Liver (tissue), 9 donors: ENCODE data around the gene MUC15. TPM values are rescaled to one million over a fixed set of nuclear protein-coding genes. Genes with fewer than 3 reads are reported as not detected.

ENCODE experiments used
- DNase-seq: peaks from one replicate; pipeline ENCODE4 v3.0.0-alpha.2; 2017; ENCODE audit warnings: low spot score
- H3K27ac ChIP-seq, 2 donors: one replicate each; pipeline ENCODE4 v1.7.0; 2013; ENCODE audit warnings: inconsistent platforms in 2 of 2, low read length in 2 of 2, control low read depth in 1 of 2, low read depth in 1 of 2, mild to moderate bottlenecking in 1 of 2
- H3K27me3 ChIP-seq, 4 donors: one replicate each; pipeline versions ENCODE4 v1.6.1 to v1.7.0; 2013; ENCODE audit warnings: low read length in 3 of 4, inconsistent platforms in 1 of 4, mild to moderate bottlenecking in 1 of 4, moderate library complexity in 1 of 4; ENCODE audit not compliant: control insufficient read depth in 4 of 4, insufficient read depth in 4 of 4
- H3K36me3 ChIP-seq, 4 donors: one replicate each; pipeline versions ENCODE4 v1.6.1 to v1.7.0; 2013; ENCODE audit warnings: low read length in 3 of 4, mild to moderate bottlenecking in 3 of 4, low read depth in 1 of 4, moderate library complexity in 1 of 4; ENCODE audit not compliant: control insufficient read depth in 4 of 4, insufficient read depth in 3 of 4
- H3K4me1 ChIP-seq, 4 donors: one replicate each; pipeline versions ENCODE4 v1.6.1 to v1.7.0; 2013; ENCODE audit warnings: low read length in 3 of 4, mild to moderate bottlenecking in 3 of 4, moderate library complexity in 1 of 4; ENCODE audit not compliant: control insufficient read depth in 4 of 4, insufficient read depth in 4 of 4
- H3K4me3 ChIP-seq, 3 donors: one replicate each; pipeline versions ENCODE4 v1.6.1 to v1.7.0; 2013; ENCODE audit warnings: low read length in 3 of 3, control low read depth in 1 of 3, low read depth in 1 of 3, mild to moderate bottlenecking in 1 of 3
- H3K9ac ChIP-seq, 2 donors: one replicate each; pipeline ENCODE4 v1.7.0; 2013; ENCODE audit warnings: low read length in 2 of 2, mild to moderate bottlenecking in 2 of 2, moderate library complexity in 2 of 2, control low read depth in 1 of 2, low read depth in 1 of 2
- H3K9me3 ChIP-seq, 4 donors: one replicate each; pipeline versions ENCODE4 v1.6.1 to v1.7.0; 2013; ENCODE audit warnings: low read length in 3 of 4; ENCODE audit not compliant: control insufficient read depth in 4 of 4
- EGR1 ChIP-seq, 2 donors: IDR thresholded peaks; 2 replicates each; pipeline ENCODE4 v1.6.1; 2016 to 2018; ENCODE audit warnings: antibody characterized with exemption in 2 of 2, low read depth in 2 of 2
- FOXA1 ChIP-seq: IDR thresholded peaks from 2 replicates; pipeline ENCODE4 v1.6.1; 2016; ENCODE audit warnings: antibody characterized with exemption
- FOXA2 ChIP-seq: IDR thresholded peaks from 2 replicates; pipeline ENCODE4 v1.6.1; 2016; ENCODE audit warnings: antibody characterized with exemption
- GABPA ChIP-seq, 2 donors: IDR thresholded peaks in 1 of 2; conservative IDR thresholded peaks in 1 of 2; 2 replicates each; pipeline ENCODE4 v1.6.1; 2016; ENCODE audit warnings: antibody characterized with exemption in 2 of 2, mild to moderate bottlenecking in 1 of 2, moderate library complexity in 1 of 2
- HNF4A ChIP-seq, 2 donors: conservative IDR thresholded peaks; 2 replicates each; pipeline ENCODE4 v1.6.1; 2016; ENCODE audit warnings: antibody characterized with exemption in 2 of 2, mild to moderate bottlenecking in 2 of 2
- HNF4G ChIP-seq: IDR thresholded peaks from 2 replicates; pipeline ENCODE4 v1.6.1; 2016; ENCODE audit warnings: antibody characterized with exemption
- JUND ChIP-seq, 2 donors: IDR thresholded peaks; 2 replicates each; pipeline ENCODE4 v1.6.1; 2016; ENCODE audit warnings: antibody characterized with exemption in 2 of 2
- RAD21 ChIP-seq, 2 donors: IDR thresholded peaks; 2 replicates each; pipeline ENCODE4 v1.6.1; 2016; ENCODE audit warnings: antibody characterized with exemption in 2 of 2, mild to moderate bottlenecking in 2 of 2
- REST ChIP-seq: IDR thresholded peaks from 2 replicates; pipeline ENCODE4 v1.6.1; 2016; ENCODE audit warnings: antibody characterized with exemption, mild to moderate bottlenecking
- RXRA ChIP-seq, 2 donors: IDR thresholded peaks; 2 replicates each; pipeline ENCODE4 v1.6.1; 2017 to 2018; ENCODE audit warnings: antibody characterized with exemption in 2 of 2, mild to moderate bottlenecking in 1 of 2
- TAF1 ChIP-seq: conservative IDR thresholded peaks from 2 replicates; pipeline ENCODE4 v1.6.1; 2016; ENCODE audit warnings: antibody characterized with exemption, mild to moderate bottlenecking
- YY1 ChIP-seq: IDR thresholded peaks from 2 replicates; pipeline ENCODE4 v1.6.1; 2016; ENCODE audit warnings: antibody characterized with exemption, mild to moderate bottlenecking
- ZBTB33 ChIP-seq: IDR thresholded peaks from 2 replicates; pipeline ENCODE4 v1.6.1; 2016; ENCODE audit warnings: antibody characterized with exemption
- WGBS: extraction: QIAGEN DNeasy Blood & Tissue Kit; methylation state at CpG from one replicate; pipeline ENCODE4 v1.1.7; 2013; 5-methylcytosine and 5-hydroxymethylcytosine counted together
- polyA plus RNA-seq, 2 donors: library from polyadenylated mRNA; stranded (reverse) in 1 of 2; unstranded in 1 of 2; fragments of 200-250 nt in 1 of 2; fragments of >200 nt in 1 of 2; fragmentation: Nextera tagmentation in 1 of 2; extraction: Ambion mirVana in 1 of 2; gene quantifications; one replicate each; pipeline versions ENCODE4 v1.2.1 to v1.2.3, GENCODE V29; 2013 to 2015
- total RNA-seq, 2 donors: library from RNA; depleted of rRNA; stranded (reverse); fragments of >200 nt; gene quantifications; one replicate each; pipeline ENCODE4 v1.2.3, GENCODE V29; 2014
- TF ChIP-seq, protein P1 (sequence below): fragments of 150-350 bp; IDR thresholded peaks from 2 replicates; pipeline ENCODE4 v1.5.1; 2017; ENCODE audit warnings: improper control_type of control experiment, low read depth, low read length; ENCODE audit not compliant: missing input control
- TF ChIP-seq, protein P2 (sequence below): IDR thresholded peaks from 2 replicates; pipeline ENCODE4 v1.6.1; 2016; ENCODE audit warnings: antibody characterized with exemption
- TF ChIP-seq, protein P3 (sequence below): IDR thresholded peaks from 2 replicates; pipeline ENCODE4 v1.6.1; 2016; ENCODE audit warnings: antibody characterized with exemption
- donor health status: healthy.
- donor health status: healthy.
- donor health status: healthy.
- donor health status: healthy.
- donor health status: healthy.

MUC15 gene
- total and polyA plus RNA-seq, 4 donors = not detected

GRCh38 chr11:26519469-26519868, 52.6 kb downstream of the MUC15 start:
- no peak overlapping the region for H3K27ac ChIP-seq
- no peaks in the 10 kb centered on the region for H3K4me1 ChIP-seq
- no peak overlapping the region for H3K9ac ChIP-seq
- no peaks in the 10 kb centered on the region for H3K9me3 ChIP-seq
- TF ChIP-seq, protein P1, sequence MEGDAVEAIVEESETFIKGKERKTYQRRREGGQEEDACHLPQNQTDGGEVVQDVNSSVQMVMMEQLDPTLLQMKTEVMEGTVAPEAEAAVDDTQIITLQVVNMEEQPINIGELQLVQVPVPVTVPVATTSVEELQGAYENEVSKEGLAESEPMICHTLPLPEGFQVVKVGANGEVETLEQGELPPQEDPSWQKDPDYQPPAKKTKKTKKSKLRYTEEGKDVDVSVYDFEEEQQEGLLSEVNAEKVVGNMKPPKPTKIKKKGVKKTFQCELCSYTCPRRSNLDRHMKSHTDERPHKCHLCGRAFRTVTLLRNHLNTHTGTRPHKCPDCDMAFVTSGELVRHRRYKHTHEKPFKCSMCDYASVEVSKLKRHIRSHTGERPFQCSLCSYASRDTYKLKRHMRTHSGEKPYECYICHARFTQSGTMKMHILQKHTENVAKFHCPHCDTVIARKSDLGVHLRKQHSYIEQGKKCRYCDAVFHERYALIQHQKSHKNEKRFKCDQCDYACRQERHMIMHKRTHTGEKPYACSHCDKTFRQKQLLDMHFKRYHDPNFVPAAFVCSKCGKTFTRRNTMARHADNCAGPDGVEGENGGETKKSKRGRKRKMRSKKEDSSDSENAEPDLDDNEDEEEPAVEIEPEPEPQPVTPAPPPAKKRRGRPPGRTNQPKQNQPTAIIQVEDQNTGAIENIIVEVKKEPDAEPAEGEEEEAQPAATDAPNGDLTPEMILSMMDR = no peak
- TF ChIP-seq YY1 = no peak
- no peak for TF ChIP-seq JUND (IDR thresholded peaks at IDR 0.05)
- TF ChIP-seq TAF1 = no peak
- no peaks in the 10 kb centered on the region for H3K36me3 ChIP-seq
- no peak overlapping the region for H3K4me3 ChIP-seq
- no peaks in the 10 kb centered on the region for H3K27me3 ChIP-seq
- no peak for DNase-seq
- 69% methylated on average over 2 of the region's 2 CpGs for whole genome bisulfite sequencing

- no peaks in the 10 kb centered on the region for H3K36me3 ChIP-seq
- H3K9me3 ChIP-seq = no peaks in the 10 kb centered on the region
- no peak overlapping the region for H3K4me3 ChIP-seq
- H3K4me1 ChIP-seq = no peaks in the 10 kb centered on the region
- no peak overlapping the region for H3K27ac ChIP-seq
- H3K9ac ChIP-seq = no peak overlapping the region
- no peak for DNase-seq
- WGBS = 48% methylated on average over 2 of the region's 2 CpGs
- TF ChIP-seq ZBTB33 = no peak
- TF ChIP-seq RAD21 (IDR thresholded peaks at IDR 0.05) = no peak
- TF ChIP-seq FOXA2 = no peak
- TF ChIP-seq, protein P2, sequence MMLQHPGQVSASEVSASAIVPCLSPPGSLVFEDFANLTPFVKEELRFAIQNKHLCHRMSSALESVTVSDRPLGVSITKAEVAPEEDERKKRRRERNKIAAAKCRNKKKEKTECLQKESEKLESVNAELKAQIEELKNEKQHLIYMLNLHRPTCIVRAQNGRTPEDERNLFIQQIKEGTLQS = no peak
- TF ChIP-seq GABPA (IDR thresholded peaks at IDR 0.05 in 1 of 2, conservative IDR thresholded peaks at IDR 0.05 in 1 of 2) = no peak
- H3K27me3 ChIP-seq = peaks cover 0 to 3% (median 0%) of the 10 kb centered on the region in 4 donors
Measured at GRCh38 chr11:26512196-26512595, 59.9 kb downstream of the MUC15 start.

GRCh38 chr11:26510756-26511155, 61.3 kb downstream of the MUC15 start:
- no peak overlapping the region for H3K9ac ChIP-seq
- H3K27me3 ChIP-seq = peaks cover 0 to 3% (median 0%) of the 10 kb centered on the region in 4 donors
- no peaks in the 10 kb centered on the region for H3K4me1 ChIP-seq
- WGBS = 63% methylated on average over 2 of the region's 2 CpGs
- H3K9me3 ChIP-seq = no peaks in the 10 kb centered on the region
- no peak for DNase-seq
- no peak overlapping the region for H3K27ac ChIP-seq
- H3K36me3 ChIP-seq = no peaks in the 10 kb centered on the region
- H3K4me3 ChIP-seq = no peak overlapping the region
- TF ChIP-seq HNF4G (no peak), REST (no peak), ZBTB33 (no peak), FOXA1 (no peak), GABPA (IDR thresholded peaks at IDR 0.05 in 1 of 2, conservative IDR thresholded peaks at IDR 0.05 in 1 of 2) (no peak), YY1 (no peak), EGR1 (IDR thresholded peaks at IDR 0.05; ENCODE audit: low read depth in 2 of 2) (no peak), HNF4A (conservative IDR thresholded peaks at IDR 0.05) (no peak), RXRA (IDR thresholded peaks at IDR 0.05) (no peak)
- TF ChIP-seq, protein P3, sequence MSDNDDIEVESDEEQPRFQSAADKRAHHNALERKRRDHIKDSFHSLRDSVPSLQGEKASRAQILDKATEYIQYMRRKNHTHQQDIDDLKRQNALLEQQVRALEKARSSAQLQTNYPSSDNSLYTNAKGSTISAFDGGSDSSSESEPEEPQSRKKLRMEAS = no peak
- TF ChIP-seq, protein P1 = no peak
